SU-DHL-6 (cell line): Measurements from ENCODE around the gene PIK3R6.

Experiments
- EZH2phosphoT487 ChIP-seq: fragments of 200-600 bp; sonication (generic), shearing (Covaris generic); conservative IDR thresholded peaks from 2 replicates; pipeline ENCODE4 v1.6.1; 2018; ENCODE audit warnings: mild to moderate bottlenecking, antibody characterized with exemption, low read length, moderate library complexity, mixed read lengths
- TF ChIP-seq, protein P1 (sequence below): fragments of 200-600 bp; sonication (generic); IDR thresholded peaks from one replicate; pipeline ENCODE4 v1.5.1; 2017; ENCODE audit warnings: antibody characterized with exemption, mild to moderate bottlenecking, low read length, moderate library complexity; ENCODE audit not compliant: insufficient read depth, poor library complexity, severe bottlenecking

DNA sequence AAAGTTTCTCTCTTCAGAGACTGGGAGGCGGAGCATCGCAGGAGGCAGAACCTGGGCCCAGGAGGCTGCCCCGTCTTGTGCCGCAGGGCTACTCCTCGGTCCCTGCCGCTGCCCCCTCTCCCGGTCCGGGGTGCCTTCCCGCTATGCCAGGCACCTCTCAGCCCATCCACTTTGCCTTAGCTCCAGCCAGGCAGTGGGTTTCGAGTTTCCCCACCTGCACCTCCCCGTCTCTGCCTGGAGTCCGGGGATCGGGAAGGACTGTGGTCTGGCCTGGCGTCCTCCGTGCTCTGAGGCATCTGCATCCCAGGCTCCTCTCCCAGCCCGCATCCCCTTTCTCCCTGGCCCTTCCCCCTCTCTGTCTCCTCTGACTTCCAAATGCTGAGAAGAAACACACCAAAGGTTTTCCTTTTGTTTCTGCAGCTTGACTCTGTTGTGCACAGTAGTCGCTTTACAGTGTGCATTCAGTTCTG lies 26.8 kb upstream of the PIK3R6 start:
- TF ChIP-seq, protein P1, sequence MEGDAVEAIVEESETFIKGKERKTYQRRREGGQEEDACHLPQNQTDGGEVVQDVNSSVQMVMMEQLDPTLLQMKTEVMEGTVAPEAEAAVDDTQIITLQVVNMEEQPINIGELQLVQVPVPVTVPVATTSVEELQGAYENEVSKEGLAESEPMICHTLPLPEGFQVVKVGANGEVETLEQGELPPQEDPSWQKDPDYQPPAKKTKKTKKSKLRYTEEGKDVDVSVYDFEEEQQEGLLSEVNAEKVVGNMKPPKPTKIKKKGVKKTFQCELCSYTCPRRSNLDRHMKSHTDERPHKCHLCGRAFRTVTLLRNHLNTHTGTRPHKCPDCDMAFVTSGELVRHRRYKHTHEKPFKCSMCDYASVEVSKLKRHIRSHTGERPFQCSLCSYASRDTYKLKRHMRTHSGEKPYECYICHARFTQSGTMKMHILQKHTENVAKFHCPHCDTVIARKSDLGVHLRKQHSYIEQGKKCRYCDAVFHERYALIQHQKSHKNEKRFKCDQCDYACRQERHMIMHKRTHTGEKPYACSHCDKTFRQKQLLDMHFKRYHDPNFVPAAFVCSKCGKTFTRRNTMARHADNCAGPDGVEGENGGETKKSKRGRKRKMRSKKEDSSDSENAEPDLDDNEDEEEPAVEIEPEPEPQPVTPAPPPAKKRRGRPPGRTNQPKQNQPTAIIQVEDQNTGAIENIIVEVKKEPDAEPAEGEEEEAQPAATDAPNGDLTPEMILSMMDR: no peak
- TF ChIP-seq EZH2phosphoT487: no peak
